Mesothelial cell of epicardium (in vitro differentiated cells): ENCODE data around the gene SMCP. TPM values are rescaled to one million over a fixed set of nuclear protein-coding genes. Genes with fewer than 3 reads are reported as not detected.
A peak's percentile ranks its signal among the peaks of the same experiment; 100 is the strongest.

ENCODE experiments used
- DNase-seq, 2 experiments: peaks; one replicate each; pipeline ENCODE4 v3.0.0; 2021; ENCODE audit warnings: low spot score in 2 of 2; ENCODE audit not compliant: unreplicated experiment in 2 of 2
- H3K27ac Mint-ChIP-seq: 2 replicates; pipeline ENCODE4 v1.8.0; 2021; ENCODE audit warnings: mixed read lengths
- H3K27me3 Mint-ChIP-seq: 2 replicates; pipeline ENCODE4 v1.8.0; 2021; ENCODE audit warnings: low read depth, mixed read lengths
- H3K36me3 Mint-ChIP-seq: 2 replicates; pipeline ENCODE4 v1.8.0; 2021; ENCODE audit warnings: mixed read lengths
- H3K4me1 Mint-ChIP-seq: 2 replicates; pipeline ENCODE4 v1.8.0; 2021; ENCODE audit warnings: mixed read lengths
- H3K4me3 Mint-ChIP-seq: 2 replicates; pipeline ENCODE4 v1.8.0; 2021; ENCODE audit warnings: mild to moderate bottlenecking, moderate library complexity, mixed read lengths
- H3K9me3 Mint-ChIP-seq: 2 replicates; pipeline ENCODE4 v1.8.0; 2021; ENCODE audit warnings: mixed read lengths
- total RNA-seq: library from RNA; stranded (reverse); gene quantifications from 3 replicates; pipeline ENCODE4 v1.2.1, GENCODE V29; 2021
- TF ChIP-seq, protein P1 (sequence below): fragments of 200-600 bp; sonication (generic); IDR thresholded peaks from one replicate; pipeline ENCODE4 v1.5.0; 2021; ENCODE audit warnings: antibody characterized with exemption; ENCODE audit not compliant: unreplicated experiment

SMCP gene
- total RNA-seq, 1 donor from 2014 or later = not detected

GRCh38 chr1:152912900-152913299 lies 34.8 kb downstream of the SMCP start:
- peaks cover 47% of the 10 kb centered on the region for H3K9me3 Mint-ChIP-seq

GRCh38 chr1:152917794-152918193 lies 39.7 kb downstream of the SMCP start:
- H3K4me1 Mint-ChIP-seq = peaks cover 2% of the 10 kb centered on the region
- no peaks in the 10 kb centered on the region for H3K36me3 Mint-ChIP-seq
- H3K27ac Mint-ChIP-seq = no peak overlapping the region
- H3K4me3 Mint-ChIP-seq = no peak overlapping the region
- DNase-seq = no peak
- TF ChIP-seq, protein P1, sequence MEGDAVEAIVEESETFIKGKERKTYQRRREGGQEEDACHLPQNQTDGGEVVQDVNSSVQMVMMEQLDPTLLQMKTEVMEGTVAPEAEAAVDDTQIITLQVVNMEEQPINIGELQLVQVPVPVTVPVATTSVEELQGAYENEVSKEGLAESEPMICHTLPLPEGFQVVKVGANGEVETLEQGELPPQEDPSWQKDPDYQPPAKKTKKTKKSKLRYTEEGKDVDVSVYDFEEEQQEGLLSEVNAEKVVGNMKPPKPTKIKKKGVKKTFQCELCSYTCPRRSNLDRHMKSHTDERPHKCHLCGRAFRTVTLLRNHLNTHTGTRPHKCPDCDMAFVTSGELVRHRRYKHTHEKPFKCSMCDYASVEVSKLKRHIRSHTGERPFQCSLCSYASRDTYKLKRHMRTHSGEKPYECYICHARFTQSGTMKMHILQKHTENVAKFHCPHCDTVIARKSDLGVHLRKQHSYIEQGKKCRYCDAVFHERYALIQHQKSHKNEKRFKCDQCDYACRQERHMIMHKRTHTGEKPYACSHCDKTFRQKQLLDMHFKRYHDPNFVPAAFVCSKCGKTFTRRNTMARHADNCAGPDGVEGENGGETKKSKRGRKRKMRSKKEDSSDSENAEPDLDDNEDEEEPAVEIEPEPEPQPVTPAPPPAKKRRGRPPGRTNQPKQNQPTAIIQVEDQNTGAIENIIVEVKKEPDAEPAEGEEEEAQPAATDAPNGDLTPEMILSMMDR = peak; percentile 17
- peaks cover 35% of the 10 kb centered on the region for H3K9me3 Mint-ChIP-seq
- H3K27me3 Mint-ChIP-seq = no peaks in the 10 kb centered on the region

More at GRCh38 chr1:152912900-152913299, 34.8 kb downstream of the SMCP start:
- TF ChIP-seq, protein P1 = no peak
- Mint-ChIP-seq H3K27ac (no peak overlapping the region), H3K27me3 (no peaks in the 10 kb centered on the region), H3K4me3 (no peak overlapping the region), H3K36me3 (no peaks in the 10 kb centered on the region), H3K4me1 (peaks cover under 1% of the 10 kb centered on the region)
- no peak for DNase-seq

DNA sequence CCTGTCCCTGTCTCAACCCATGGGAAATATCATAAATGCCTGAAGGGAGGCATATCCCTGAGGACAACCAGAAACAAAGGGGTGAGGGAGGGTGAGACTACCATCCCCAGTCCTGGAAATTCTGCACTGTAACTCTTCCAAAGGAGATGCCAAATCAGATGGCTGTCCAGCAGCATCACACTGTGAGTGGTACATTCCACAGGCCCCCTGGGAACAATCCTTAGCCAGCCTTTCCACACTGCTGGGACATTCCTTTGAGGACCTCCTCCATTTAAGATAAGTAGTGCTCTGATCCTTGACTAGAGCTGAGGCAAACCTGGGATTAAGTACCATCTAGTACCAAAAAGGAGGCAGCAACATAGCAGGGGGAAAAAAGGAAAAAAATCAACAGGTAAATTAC lies 40.9 kb downstream of the SMCP start:
- H3K27ac Mint-ChIP-seq = no peak overlapping the region
- H3K4me1 Mint-ChIP-seq = peaks cover 2% of the 10 kb centered on the region
- H3K9me3 Mint-ChIP-seq = peaks cover 33% of the 10 kb centered on the region
- no peak for DNase-seq
- no peaks in the 10 kb centered on the region for H3K36me3 Mint-ChIP-seq
- no peak overlapping the region for H3K4me3 Mint-ChIP-seq
- no peaks in the 10 kb centered on the region for H3K27me3 Mint-ChIP-seq
- TF ChIP-seq, protein P1 = no peak

GRCh38 chr1:152924191-152924590 lies 46.1 kb downstream of the SMCP start:
- Mint-ChIP-seq H3K4me3 (no peak overlapping the region), H3K27me3 (no peaks in the 10 kb centered on the region), H3K36me3 (no peaks in the 10 kb centered on the region), H3K27ac (no peak overlapping the region), H3K4me1 (no peaks in the 10 kb centered on the region), H3K9me3 (peaks cover 33% of the 10 kb centered on the region)
- no peak for DNase-seq
- TF ChIP-seq, protein P1 = no peak

DNA sequence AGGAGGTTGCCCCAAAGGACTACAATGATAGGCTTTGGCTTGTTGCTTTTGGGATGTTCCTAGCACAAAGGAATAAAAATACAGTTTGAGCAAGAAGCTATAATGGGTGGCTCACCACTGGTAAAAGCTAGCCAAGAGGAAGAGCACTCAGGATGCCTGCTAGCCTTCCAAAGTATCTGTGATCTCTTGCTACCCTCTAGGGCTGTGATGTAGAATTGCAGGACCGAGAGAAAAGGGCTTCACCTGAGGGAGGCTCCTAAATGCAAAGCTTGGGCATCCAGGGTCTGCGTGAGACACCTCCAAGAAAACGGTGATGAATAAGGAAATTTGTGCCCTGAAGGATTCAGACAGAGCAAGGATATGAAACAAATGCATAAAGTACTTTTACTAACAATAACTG lies 48.0 kb downstream of the SMCP start:
- H3K36me3 Mint-ChIP-seq = no peaks in the 10 kb centered on the region
- TF ChIP-seq, protein P1 = no peak
- H3K4me1 Mint-ChIP-seq = no peaks in the 10 kb centered on the region
- H3K27ac Mint-ChIP-seq = no peak overlapping the region
- DNase-seq = no peak
- H3K9me3 Mint-ChIP-seq = peaks cover 37% of the 10 kb centered on the region
- H3K4me3 Mint-ChIP-seq = no peak overlapping the region
- H3K27me3 Mint-ChIP-seq = no peaks in the 10 kb centered on the region

DNA sequence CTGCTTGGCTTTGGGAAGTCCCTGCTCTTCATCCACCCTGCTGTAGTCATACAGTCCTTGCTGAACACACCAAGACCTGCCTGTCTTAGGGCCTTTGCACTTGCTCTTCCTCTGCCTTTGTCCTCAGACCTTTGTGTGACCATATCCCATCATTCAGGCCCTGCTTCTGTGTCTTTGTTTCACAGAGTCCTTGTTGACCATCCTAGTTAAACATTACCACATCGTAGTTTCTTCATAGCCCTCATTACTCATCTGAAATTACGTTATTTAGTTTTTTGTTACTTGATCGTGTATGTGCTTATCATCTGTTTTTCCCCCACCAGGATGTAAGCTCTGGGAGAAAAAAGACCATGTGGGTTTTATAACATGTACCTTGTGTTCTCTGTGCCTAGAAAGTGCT lies 50.5 kb downstream of the SMCP start:
- no peak overlapping the region for H3K4me3 Mint-ChIP-seq
- no peak for DNase-seq
- no peak overlapping the region for H3K27ac Mint-ChIP-seq
- TF ChIP-seq, protein P1 = no peak
- H3K9me3 Mint-ChIP-seq = peaks cover 24% of the 10 kb centered on the region
- H3K4me1 Mint-ChIP-seq = no peaks in the 10 kb centered on the region
- no peaks in the 10 kb centered on the region for H3K27me3 Mint-ChIP-seq
- no peaks in the 10 kb centered on the region for H3K36me3 Mint-ChIP-seq
